Activated CD4-positive, alpha-beta T cell treated with anti-CD3 and anti-CD28 coated beads, Interleukin-2, amount 50 U/mL, for 48 hours (primary cell): Measurements from ENCODE around the gene FAM171A2.
"Not testable (repeated sequence)": the region's sequence is repeated elsewhere in the genome, so short reads cannot be mapped to it uniquely, and the experiment has no call there.

ENCODE experiments used
- DNase-seq, 2 experiments: peaks; one replicate each; pipeline ENCODE4 v3.0.0-alpha.2; 2020

Gene FAM171A2

GRCh38 chr17:44360144-44360533 lies 3.5 kb downstream of the FAM171A2 start:
- DNase-seq = no peak

- no peak for DNase-seq
Measured at GRCh38 chr17:44359458-44360143, 4.1 kb downstream of the FAM171A2 start.

- no peak for DNase-seq
Measured at GRCh38 chr17:44359006-44359405, 4.6 kb downstream of the FAM171A2 start.

- DNase-seq = no peak
Measured at GRCh38 chr17:44358066-44358465, 5.6 kb downstream of the FAM171A2 start.

- DNase-seq = no peak
Measured at GRCh38 chr17:44356241-44356640, 7.4 kb downstream of the FAM171A2 start.

GRCh38 chr17:44355642-44356099 lies 8.0 kb downstream of the FAM171A2 start:
- no peak for DNase-seq

GRCh38 chr17:44354582-44355561 lies 8.8 kb downstream of the FAM171A2 start:
- peak; percentile 58 to 68 for DNase-seq

GRCh38 chr17:44353672-44354331 lies 9.9 kb downstream of the FAM171A2 start:
- peak; percentile 23 to 26 for DNase-seq

GRCh38 chr17:44352828-44353671 lies 10.6 kb downstream of the FAM171A2 start:
- DNase-seq = no peak

- no peak for DNase-seq
Measured at GRCh38 chr17:44351961-44352827, 11.5 kb downstream of the FAM171A2 start.

GRCh38 chr17:44351464-44351863 lies 12.2 kb downstream of the FAM171A2 start:
- no peak for DNase-seq

- peak; percentile 74 to 80 for DNase-seq
Measured at GRCh38 chr17:44350733-44351226, 12.9 kb downstream of the FAM171A2 start.

- DNase-seq = no peak
Measured at GRCh38 chr17:44349553-44350070, 14.0 kb downstream of the FAM171A2 start.

GRCh38 chr17:44348988-44349364 lies 14.7 kb downstream of the FAM171A2 start:
- DNase-seq = no peak

GRCh38 chr17:44348234-44348987 lies 15.2 kb downstream of the FAM171A2 start:
- no peak for DNase-seq

- not testable (repeated sequence) for DNase-seq
Measured at GRCh38 chr17:44347206-44348055, 16.2 kb downstream of the FAM171A2 start.

- no peak for DNase-seq
Measured at GRCh38 chr17:44346064-44346844, 17.4 kb downstream of the FAM171A2 start.

- peak; percentile 39 to 53 for DNase-seq
Measured at GRCh38 chr17:44345454-44346026, 18.1 kb downstream of the FAM171A2 start.
